M059J (cell line): ENCODE measurements around the gene MYRIP. TPM values are rescaled to one million over a fixed set of nuclear protein-coding genes. Genes with fewer than 3 reads are reported as not detected.
A peak's percentile ranks its signal among the peaks of the same experiment; 100 is the strongest.

Source experiments
- DNase-seq: peaks from one replicate; pipeline ENCODE4 v3.0.0-alpha.2; 2012; ENCODE audit warnings: low read depth
- total RNA-seq: library from RNA; depleted of rRNA; stranded (reverse); fragments of >200 nt; shearing (Covaris generic); gene quantifications from 2 replicates; pipeline ENCODE4 v1.2.3, GENCODE V29; 2014

The MYRIP gene
- total RNA-seq, 1 experiment from 2014 or later: 0.12 TPM

DNA sequence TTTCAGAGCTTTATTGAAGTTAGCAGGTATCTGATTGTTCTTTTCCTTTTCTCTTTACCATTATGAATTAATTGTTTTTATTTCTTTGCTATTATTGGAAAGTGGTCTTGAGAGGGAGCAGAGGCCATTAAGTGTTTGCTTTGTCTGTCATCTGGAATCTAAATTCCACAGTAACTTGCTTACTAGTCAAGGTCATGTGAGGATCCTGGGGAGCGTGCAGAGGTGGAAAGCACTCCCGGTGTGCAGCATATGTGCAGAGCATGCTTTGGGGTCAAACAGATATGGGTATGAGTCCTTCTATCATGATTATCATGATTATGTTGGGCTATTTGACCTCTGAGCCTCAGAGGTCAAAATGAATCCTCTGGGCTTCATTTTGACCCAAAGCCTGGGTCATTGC lies 96.4 kb downstream of the MYRIP start:
- DNase-seq: no peak

- peak; percentile 3 for DNase-seq
Measured at GRCh38 chr3:39907981-39908380, 98.6 kb downstream of the MYRIP start.

- DNase-seq: no peak
Measured at GRCh38 chr3:39910135-39910534, 100.7 kb downstream of the MYRIP start.

- peak; percentile 55 for DNase-seq
Measured at GRCh38 chr3:39910826-39911464, 101.5 kb downstream of the MYRIP start.

GRCh38 chr3:39911465-39912309 lies 102.3 kb downstream of the MYRIP start:
- peak; percentile 41 for DNase-seq

DNA sequence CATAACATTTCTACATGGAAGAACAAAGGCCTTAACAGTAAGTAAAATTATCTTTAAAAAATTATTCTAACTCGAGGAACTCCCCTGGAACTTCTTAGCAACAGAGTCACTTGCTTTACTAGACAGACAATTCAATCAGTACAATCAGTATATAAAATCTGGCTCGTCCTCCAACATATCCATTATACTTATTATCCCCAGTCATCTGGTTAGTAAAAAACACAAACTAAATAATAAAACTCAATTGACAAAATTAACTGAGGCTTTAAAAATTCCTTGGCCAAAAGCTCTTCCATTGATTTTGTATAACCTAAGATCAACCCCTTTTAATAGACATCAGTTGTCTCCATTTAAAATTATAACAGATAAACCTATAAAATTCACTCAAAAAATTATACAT lies 105.6 kb downstream of the MYRIP start:
- DNase-seq: no peak

- DNase-seq: peak; percentile 4
Measured at GRCh38 chr3:39917065-39917773, 107.8 kb downstream of the MYRIP start.

DNA sequence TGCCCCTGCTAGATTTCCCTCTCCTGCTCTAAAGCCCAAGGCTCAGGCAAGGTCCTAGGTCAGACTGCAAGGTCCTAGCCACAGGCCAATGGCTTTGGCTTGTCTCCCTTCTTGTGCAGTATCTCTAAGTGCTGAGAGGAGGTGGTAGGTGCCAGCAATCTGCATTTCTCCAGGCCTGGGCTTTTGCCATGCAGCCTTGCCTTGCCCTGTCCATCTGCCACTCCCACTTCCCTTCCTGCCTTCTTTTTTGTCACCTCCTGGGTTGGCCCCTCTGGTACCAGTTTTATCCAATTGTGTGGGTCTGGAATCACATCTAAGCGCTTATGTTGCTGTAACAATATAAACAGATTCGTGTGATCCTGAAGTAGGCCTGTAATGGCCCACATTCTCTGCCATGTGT lies 109.9 kb downstream of the MYRIP start:
- DNase-seq: no peak

DNA sequence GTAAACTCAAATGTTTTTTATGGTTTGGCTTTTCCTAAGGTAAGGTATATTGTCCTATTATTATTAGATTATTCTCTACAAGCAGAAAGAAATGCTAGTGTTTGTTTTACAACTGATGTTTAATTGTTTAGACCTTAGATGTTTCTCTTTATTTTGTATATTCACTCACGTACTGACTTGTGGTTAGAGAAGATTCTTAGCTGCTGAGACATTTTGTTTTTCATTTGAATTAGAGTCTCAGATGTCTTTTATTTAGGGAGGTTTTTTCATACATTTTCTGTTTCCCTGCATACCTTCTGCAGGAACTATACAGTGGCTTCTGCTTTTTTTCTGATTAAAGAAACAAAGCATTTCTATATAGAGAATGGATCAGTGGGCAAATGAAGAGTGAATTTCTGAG lies 110.9 kb downstream of the MYRIP start:
- no peak for DNase-seq

DNA sequence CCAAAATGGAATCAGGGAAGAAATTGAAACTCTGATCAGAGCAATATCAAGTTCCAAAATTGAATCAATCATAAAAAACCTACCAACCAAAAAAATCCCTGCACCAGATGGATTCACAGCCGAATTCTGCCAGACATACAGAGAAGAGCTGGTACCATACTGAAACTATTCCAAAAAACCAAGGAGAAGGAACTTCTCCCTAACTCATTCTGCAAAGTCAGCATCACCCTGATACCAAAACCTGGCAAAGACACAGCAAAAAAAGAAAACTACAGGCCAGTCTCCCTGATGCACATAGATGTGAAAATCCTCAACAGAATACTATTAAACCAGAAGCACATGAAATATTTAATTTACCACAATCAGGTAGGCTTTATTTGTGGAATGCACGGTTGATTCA lies 118.1 kb downstream of the MYRIP start:
- no peak for DNase-seq

GRCh38 chr3:39933986-39934693 lies 124.7 kb downstream of the MYRIP start:
- DNase-seq: no peak

DNA sequence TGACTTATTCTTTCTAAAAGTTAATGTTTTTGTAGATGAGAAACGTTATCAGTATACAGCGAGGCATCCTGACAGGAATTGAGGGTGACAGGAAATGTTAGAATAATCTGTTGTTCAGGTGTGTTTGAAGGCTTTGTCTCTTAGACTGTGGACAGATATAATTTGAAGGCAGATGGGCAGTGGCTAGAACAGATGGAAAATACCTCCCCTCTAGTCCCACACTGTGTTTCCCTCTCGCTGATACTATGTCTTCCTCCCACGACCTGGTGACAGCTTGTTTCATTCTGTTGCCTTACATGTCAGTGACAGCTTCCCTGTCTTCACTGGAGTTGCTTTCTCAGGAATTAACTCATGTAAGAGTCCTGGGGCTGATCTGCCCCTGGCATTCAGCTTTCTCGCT lies 125.3 kb downstream of the MYRIP start:
- DNase-seq: no peak

- no peak for DNase-seq
Measured at GRCh38 chr3:39935261-39935660, 125.9 kb downstream of the MYRIP start.

DNA sequence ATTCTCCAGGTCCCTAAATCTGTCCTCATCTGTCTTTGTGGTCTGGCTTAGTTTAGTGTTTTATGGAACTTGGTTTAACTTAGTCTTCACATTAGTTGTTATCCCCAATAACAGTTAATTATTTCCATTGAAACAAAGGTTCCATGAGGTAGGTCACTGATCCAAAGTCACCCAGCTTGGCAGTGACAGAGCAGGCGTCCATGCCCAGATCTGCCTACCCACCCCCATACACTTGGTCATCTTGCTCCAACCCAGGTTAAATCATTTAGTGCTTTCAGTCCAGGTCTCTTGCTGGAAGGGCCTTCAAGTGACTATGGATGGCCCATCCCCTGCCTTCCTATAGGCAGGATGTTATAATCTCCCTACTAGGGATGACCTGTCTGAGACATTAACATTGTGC lies 127.4 kb downstream of the MYRIP start:
- DNase-seq: no peak

GRCh38 chr3:39937315-39937714 lies 127.9 kb downstream of the MYRIP start:
- DNase-seq: no peak

GRCh38 chr3:39937874-39938273 lies 128.5 kb downstream of the MYRIP start:
- no peak for DNase-seq

GRCh38 chr3:39941931-39942330 lies 132.5 kb downstream of the MYRIP start:
- DNase-seq: no peak

GRCh38 chr3:39960515-39961191 lies 151.2 kb downstream of the MYRIP start:
- DNase-seq: no peak

- DNase-seq: no peak
Measured at GRCh38 chr3:39961230-39961629, 151.8 kb downstream of the MYRIP start.

DNA sequence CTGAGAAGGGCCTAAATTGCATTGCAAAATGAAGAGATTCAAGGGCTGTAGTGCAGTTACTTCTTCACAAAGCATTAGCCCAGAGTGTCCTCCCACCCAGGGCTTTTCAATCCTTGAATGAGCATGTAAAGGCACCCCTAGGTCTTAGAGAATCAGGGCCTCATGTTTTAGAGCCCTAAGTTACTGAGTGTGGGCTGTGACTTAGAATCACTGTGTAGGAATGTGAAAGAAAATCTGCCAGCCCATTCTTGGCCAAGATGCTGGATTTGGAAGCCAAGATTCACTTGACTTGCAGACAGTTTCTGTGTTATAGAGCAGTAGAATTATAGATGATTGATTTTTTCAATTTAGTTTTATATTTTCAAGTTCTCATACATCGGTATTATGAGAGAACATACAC lies 153.2 kb downstream of the MYRIP start:
- DNase-seq: no peak

GRCh38 chr3:39965461-39965860 lies 156.1 kb downstream of the MYRIP start:
- no peak for DNase-seq

GRCh38 chr3:39965997-39966396 lies 156.6 kb downstream of the MYRIP start:
- no peak for DNase-seq
